Stimulated activated naive CD8-positive, alpha-beta T cell treated with anti-CD3 and anti-CD28 coated beads, Interleukin-15, Interleukin-2, amounts not matched to agents 100 U/mL and 50 U/mL, for 24 hours (primary cell): ENCODE results near the gene LAMTOR3.
"Not testable (repeated sequence)": the region's sequence is repeated elsewhere in the genome, so short reads cannot be mapped to it uniquely, and the experiment has no call there.

Experiments used
- ATAC-seq: fragments of 150-1000 bp; cut with Tn5 transposase; one replicate; pipeline ENCODE4 v1.10.0; 2021
- DNase-seq: peaks from one replicate; pipeline ENCODE4 v3.0.0; 2021

Gene LAMTOR3

DNA sequence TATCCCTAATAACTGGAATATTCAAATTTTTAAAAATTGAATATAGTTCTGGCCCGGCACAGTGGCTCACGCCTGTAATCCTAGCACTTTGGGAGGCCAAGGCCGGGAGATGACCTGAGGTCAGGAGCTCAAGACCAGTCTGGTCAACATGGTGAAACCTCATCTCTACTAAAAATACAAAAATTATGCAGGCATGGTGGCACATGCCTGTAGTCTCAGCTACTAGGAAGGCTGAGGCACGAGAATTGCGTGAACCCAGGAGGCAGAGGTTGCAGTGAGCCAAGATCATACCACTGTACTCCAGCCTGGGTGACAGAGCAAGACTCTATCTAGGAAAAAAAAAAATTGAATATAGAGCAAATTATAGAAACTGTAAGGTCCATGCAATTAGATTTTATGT is 64.2 kb downstream of the LAMTOR3 start:
- ATAC-seq, DNase-seq: not testable (repeated sequence)

- no peak for DNase-seq
- no peak for ATAC-seq
These were observed 65.8 kb downstream of the LAMTOR3 start for GRCh38 chr4:99828477-99828876.
